CD4-positive, alpha-beta memory T cell (primary cell): ENCODE data around the gene CASP10. TPM values are rescaled to one million over a fixed set of nuclear protein-coding genes. Genes with fewer than 3 reads are reported as not detected.
"Not testable (repeated sequence)": the region's sequence is repeated elsewhere in the genome, so short reads cannot be mapped to it uniquely, and the experiment has no call there.

ENCODE experiments used
- CTCF ChIA-PET: fragments of 350-600 bp; sonication (Branson Sonifier 250); formaldehyde crosslinking; loops from one replicate; lab custom pipeline; 2021; ENCODE audit warnings: inconsistent platforms; ENCODE audit not compliant: partially characterized antibody; lab: Charles Lee
- POLR2A ChIA-PET: fragments of 350-600 bp; sonication (Branson Sonifier 250); formaldehyde crosslinking; loops from one replicate; lab custom pipeline; 2021; ENCODE audit not compliant: partially characterized antibody; lab: Charles Lee
- DNase-seq, 5 donors: peaks; one replicate each; pipeline versions ENCODE4 v3.0.0 to v3.0.0-alpha.2; 2020 to 2022; ENCODE audit warnings: mixed read lengths in 1 of 5
- H3K27ac ChIP-seq: one replicate; pipeline ENCODE4 v1.7.0; 2013; ENCODE audit warnings: low read depth, low read length
- H3K27me3 ChIP-seq: 2 replicates; pipeline ENCODE4 v1.7.0; 2013; ENCODE audit warnings: mild to moderate bottlenecking, low read length, moderate library complexity; ENCODE audit not compliant: insufficient read depth
- H3K36me3 ChIP-seq: 2 replicates; pipeline ENCODE4 v1.7.0; 2013; ENCODE audit warnings: mild to moderate bottlenecking, low read length, moderate library complexity; ENCODE audit not compliant: insufficient read depth
- H3K4me1 ChIP-seq: 2 replicates; pipeline ENCODE4 v1.7.0; 2013; ENCODE audit warnings: mild to moderate bottlenecking, low read length, moderate library complexity; ENCODE audit not compliant: insufficient read depth
- H3K4me3 ChIP-seq, 2 donors: one replicate each; pipeline ENCODE4 v1.7.0; 2013; ENCODE audit warnings: low read length in 2 of 2, mild to moderate bottlenecking in 1 of 2
- H3K9me3 ChIP-seq, 2 donors: one replicate each; pipeline ENCODE4 v1.7.0; 2013; ENCODE audit warnings: low read length in 2 of 2, control low read depth in 1 of 2; ENCODE audit not compliant: control insufficient read depth in 1 of 2
- H3K27ac Mint-ChIP-seq, 7 donors: one replicate each; pipeline ENCODE4 v1.8.0; 2020 to 2021; ENCODE audit warnings: mixed read lengths in 7 of 7, mild to moderate bottlenecking in 6 of 7, inconsistent platforms in 3 of 7, moderate library complexity in 3 of 7
- H3K27me3 Mint-ChIP-seq, 2 donors: one replicate each; pipeline ENCODE4 v1.8.0; 2020 to 2021; ENCODE audit warnings: mixed read lengths in 2 of 2
- H3K36me3 Mint-ChIP-seq, 2 donors: one replicate each; pipeline ENCODE4 v1.8.0; 2020 to 2021; ENCODE audit warnings: mixed read lengths in 2 of 2, inconsistent platforms in 1 of 2, mild to moderate bottlenecking in 1 of 2
- H3K4me1 Mint-ChIP-seq, 4 donors: one replicate each; pipeline ENCODE4 v1.8.0; 2020 to 2021; ENCODE audit warnings: mixed read lengths in 4 of 4, mild to moderate bottlenecking in 1 of 4
- H3K4me3 Mint-ChIP-seq, 8 donors: one replicate each; pipeline ENCODE4 v1.8.0; 2020 to 2021; ENCODE audit warnings: mixed read lengths in 8 of 8, mild to moderate bottlenecking in 7 of 8, moderate library complexity in 6 of 8, inconsistent platforms in 3 of 8
- H3K9me3 Mint-ChIP-seq, 8 donors: one replicate each; pipeline ENCODE4 v1.8.0; 2020 to 2021; ENCODE audit warnings: mixed read lengths in 8 of 8, mild to moderate bottlenecking in 5 of 8, inconsistent platforms in 3 of 8, moderate library complexity in 1 of 8
- intact Hi-C: fragments of 100-400 bp; cut with micrococcal nuclease; formaldehyde crosslinking; loops from one replicate; pipeline ENCODE4 v1.15.1; 2023
- polyA plus RNA-seq, 2 donors: library from polyadenylated mRNA; unstranded; fragments of 300-500 nt; fragmentation: Illumina TruSeq; gene quantifications; one replicate each; pipeline ENCODE4 v1.2.3, GENCODE V29; 2021
- total RNA-seq, 2 experiments: library from RNA; stranded (reverse); gene quantifications; one replicate each; pipeline ENCODE4 v1.2.3, GENCODE V29; 2021

CASP10 gene
- total and polyA plus RNA-seq, 4 experiments from 2014 or later: 15.3 to 36.6 (median 23.0) TPM

DNA sequence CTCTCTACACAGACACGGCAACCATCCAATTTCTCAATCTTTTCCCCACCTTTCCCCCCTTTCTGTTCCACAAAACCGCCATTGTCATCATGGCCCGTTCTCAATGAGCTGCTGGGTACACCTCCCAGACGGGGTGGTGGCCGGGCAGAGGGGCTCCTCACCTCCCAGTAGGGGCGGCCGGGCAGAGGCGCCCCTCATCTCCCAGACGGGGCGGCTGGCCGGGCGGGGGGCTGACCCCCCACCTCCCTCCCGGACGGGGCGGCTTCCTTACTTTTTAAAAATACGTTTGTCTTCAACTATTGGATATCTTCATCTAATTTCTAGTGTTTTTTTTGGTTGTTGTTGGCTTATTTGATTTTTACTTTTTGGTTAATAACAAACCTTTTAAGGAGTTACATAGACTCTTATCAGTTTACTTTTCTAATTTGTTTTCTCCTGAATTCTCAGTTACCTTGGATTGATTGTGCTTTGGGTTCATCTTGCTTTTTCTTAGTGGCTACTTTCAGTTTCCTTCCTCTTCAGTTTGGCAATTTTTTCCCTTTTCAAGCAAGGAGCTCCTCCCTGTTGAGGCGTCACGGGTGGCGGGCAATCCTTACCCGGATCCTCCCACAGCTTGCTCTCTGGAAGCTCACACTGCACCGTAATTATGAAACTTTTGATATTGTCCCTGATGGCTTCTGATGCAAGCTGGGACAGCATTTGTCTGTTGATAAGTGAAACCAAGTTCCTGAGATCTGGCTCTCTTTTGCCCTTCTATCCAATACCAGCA is 56.4 kb downstream of the CASP10 start:
- Mint-ChIP-seq H3K4me3 (peak overlapping the region in 7 of 8 donors; percentile 22 to 58 (median 52)), H3K4me1 (peaks cover 44 to 78% (median 56%) of the 10 kb centered on the region in 4 donors), H3K36me3 (peaks cover 38 to 48% of the 10 kb centered on the region in 2 donors), H3K27ac (peak overlapping the region; percentile 57 to 94 (median 85))
- H3K9me3 Mint-ChIP-seq, H3K9me3 ChIP-seq, H3K27me3 Mint-ChIP-seq, H3K36me3 ChIP-seq, H3K27me3 ChIP-seq, DNase-seq, H3K4me3 ChIP-seq: not testable (repeated sequence)
- CTCF ChIA-PET: interaction anchor here (1.0 to 1.1 kb wide), 2 partner anchors 124 to 125 kb away, joined by 4 to 5 read pairs; no protein-coding TSS in a partner anchor
- Histone ChIP-seq H3K4me1 (peaks cover 59% of the 10 kb centered on the region), H3K27ac (peak overlapping the region; percentile 16)
- POLR2A ChIA-PET: interaction anchor here (1.0 to 1.3 kb wide), 3 partner anchors 14 to 23 kb away, joined by 4 to 7 read pairs (median 4); partner anchors contain the start of gene CASP8
- intact Hi-C loops: loop anchor here (10.0 kb wide), 1 partner anchor 1025 kb away; the partner anchor contains the start of gene NOP58

DNA sequence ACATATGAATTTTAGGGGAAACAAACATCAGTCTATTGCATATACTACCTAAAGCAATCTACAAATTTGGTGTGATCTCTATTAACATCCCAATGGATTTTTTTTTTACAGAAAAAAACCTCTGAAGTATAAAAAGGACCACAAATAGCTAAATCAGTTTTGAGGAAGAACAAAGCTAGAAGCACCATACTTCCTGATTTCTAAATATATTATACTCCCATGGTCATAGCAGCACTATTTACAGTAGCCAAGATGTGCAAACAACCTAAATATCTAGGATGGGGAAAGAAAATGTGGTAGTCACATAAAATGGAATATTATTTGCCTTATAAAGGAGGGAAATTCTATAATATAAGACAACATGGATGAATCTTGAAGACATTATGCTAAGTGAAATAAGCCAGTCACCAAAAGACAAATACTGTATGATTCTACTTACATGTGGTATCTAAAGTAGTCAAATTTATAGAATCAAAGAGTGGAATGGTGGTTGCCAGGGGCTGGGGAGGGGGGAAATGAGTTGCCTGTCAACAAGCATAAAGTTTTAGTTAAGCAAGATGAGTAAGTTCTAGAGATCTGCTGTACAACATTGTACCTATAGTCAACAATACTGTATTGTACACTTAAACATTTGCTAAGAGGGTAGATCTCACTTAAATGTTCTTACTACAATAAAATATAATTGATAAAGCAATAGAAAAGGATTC is 59.8 kb downstream of the CASP10 start:
- ChIA-PET CTCF (interaction anchor here (0.6 to 1.8 kb wide), 8 partner anchors 9 to 562 kb away, joined by 3 to 11 read pairs (median 3); no protein-coding TSS in a partner anchor), POLR2A (interaction anchor here (1.1 to 1.7 kb wide), 4 partner anchors 11 to 121 kb away, joined by 3 to 16 read pairs (median 6); partner anchors contain the start of gene CASP8)
- Histone ChIP-seq H3K27me3 (no peaks in the 10 kb centered on the region), H3K4me3 (no peak overlapping the region), H3K27ac (no peak overlapping the region), H3K4me1 (peaks cover 42% of the 10 kb centered on the region), H3K9me3 (no peaks in the 10 kb centered on the region), H3K36me3 (peaks cover 5% of the 10 kb centered on the region)
- no peaks in the 10 kb centered on the region for H3K27me3 Mint-ChIP-seq
- no peak overlapping the region for H3K4me3 Mint-ChIP-seq
- peaks cover 0 to 4% (median 0%) of the 10 kb centered on the region in 8 donors for H3K9me3 Mint-ChIP-seq
- H3K36me3 Mint-ChIP-seq: peaks cover 36 to 44% of the 10 kb centered on the region in 2 donors
- H3K27ac Mint-ChIP-seq: peak overlapping the region in 5 of 7 donors; percentile 28 to 71 (median 58)
- intact Hi-C loops: no loop called here
- DNase-seq: no peak
- peaks cover 36 to 73% (median 54%) of the 10 kb centered on the region in 4 donors for H3K4me1 Mint-ChIP-seq

DNA sequence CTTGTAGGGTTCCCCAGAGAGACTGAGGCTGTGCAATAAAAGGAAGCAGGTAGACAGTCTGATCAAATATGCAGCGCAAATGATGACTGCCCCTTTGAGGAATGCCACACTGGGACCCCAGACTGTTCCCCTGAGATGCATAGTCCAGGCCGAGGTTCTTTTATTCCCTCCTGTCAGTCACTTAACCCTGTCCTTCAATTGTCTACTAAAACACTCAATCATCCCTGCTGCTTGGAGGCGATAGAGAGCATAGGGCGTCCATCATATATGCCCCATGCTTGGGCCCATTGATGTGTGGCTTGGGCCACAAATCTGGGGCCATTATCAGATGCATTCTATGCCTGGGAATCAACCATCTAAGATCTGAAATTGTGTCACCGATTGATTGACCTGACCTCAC is 61.9 kb downstream of the CASP10 start:
- Histone ChIP-seq H3K27me3 (no peaks in the 10 kb centered on the region), H3K27ac (no peak overlapping the region), H3K4me3 (no peak overlapping the region), H3K36me3 (peaks cover 5% of the 10 kb centered on the region), H3K9me3 (no peaks in the 10 kb centered on the region), H3K4me1 (peaks cover 48% of the 10 kb centered on the region)
- CTCF ChIA-PET: interaction anchor here (0.9 to 1.9 kb wide), 4 partner anchors 8 to 120 kb away, joined by 3 to 8 read pairs (median 3); no protein-coding TSS in a partner anchor
- no peak for DNase-seq
- Mint-ChIP-seq H3K27me3 (no peaks in the 10 kb centered on the region), H3K4me3 (no peak overlapping the region), H3K4me1 (peaks cover 39 to 82% (median 60%) of the 10 kb centered on the region in 4 donors), H3K9me3 (peaks cover 0 to 4% (median 0%) of the 10 kb centered on the region in 8 donors), H3K27ac (peak overlapping the region in 5 of 7 donors; percentile 4 to 70 (median 49)), H3K36me3 (peaks cover 37 to 43% of the 10 kb centered on the region in 2 donors)
- POLR2A ChIA-PET: no interaction called here
- intact Hi-C loops: no loop called here

DNA sequence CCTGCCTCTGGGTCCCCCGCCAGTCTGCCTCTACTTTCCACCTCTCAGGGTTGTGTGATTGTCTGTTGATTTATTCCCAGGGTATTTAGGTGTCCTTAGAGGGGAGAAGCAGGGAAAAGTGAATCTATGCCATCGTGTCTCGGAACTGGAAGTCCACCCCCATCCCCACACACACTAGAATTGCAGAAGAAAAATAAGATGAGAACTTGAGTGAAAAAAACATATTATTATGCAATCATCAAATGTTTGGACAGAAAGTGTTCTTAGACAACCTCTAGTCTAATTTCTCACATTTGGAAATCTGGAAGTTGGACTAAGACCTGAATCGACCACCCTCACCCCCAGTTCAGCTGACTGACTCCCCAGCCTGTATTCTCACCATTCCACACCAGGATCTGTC is 63.3 kb downstream of the CASP10 start:
- intact Hi-C loops: no loop called here
- Histone ChIP-seq H3K27ac (no peak overlapping the region), H3K4me3 (no peak overlapping the region), H3K9me3 (no peaks in the 10 kb centered on the region), H3K27me3 (no peaks in the 10 kb centered on the region), H3K4me1 (peaks cover 60% of the 10 kb centered on the region), H3K36me3 (no peaks in the 10 kb centered on the region)
- H3K4me1 Mint-ChIP-seq: peaks cover 38 to 84% (median 61%) of the 10 kb centered on the region in 4 donors
- H3K4me3 Mint-ChIP-seq: no peak overlapping the region
- H3K27ac Mint-ChIP-seq: peak overlapping the region in 4 of 7 donors; percentile 1 to 79 (median 55)
- no peaks in the 10 kb centered on the region for H3K27me3 Mint-ChIP-seq
- peaks cover 30 to 40% of the 10 kb centered on the region in 2 donors for H3K36me3 Mint-ChIP-seq
- POLR2A ChIA-PET: interaction anchor here (0.9 to 1.0 kb wide), 2 partner anchors 9 to 11 kb away, joined by 3 to 4 read pairs; no protein-coding TSS in a partner anchor
- H3K9me3 Mint-ChIP-seq: peaks cover 0 to 4% (median 0%) of the 10 kb centered on the region in 8 donors
- DNase-seq: no peak
- CTCF ChIA-PET: interaction anchor here (1.3 to 1.9 kb wide), 4 partner anchors 10 to 14 kb away, joined by 3 to 8 read pairs (median 4); partner anchors contain the start of gene CASP8

DNA sequence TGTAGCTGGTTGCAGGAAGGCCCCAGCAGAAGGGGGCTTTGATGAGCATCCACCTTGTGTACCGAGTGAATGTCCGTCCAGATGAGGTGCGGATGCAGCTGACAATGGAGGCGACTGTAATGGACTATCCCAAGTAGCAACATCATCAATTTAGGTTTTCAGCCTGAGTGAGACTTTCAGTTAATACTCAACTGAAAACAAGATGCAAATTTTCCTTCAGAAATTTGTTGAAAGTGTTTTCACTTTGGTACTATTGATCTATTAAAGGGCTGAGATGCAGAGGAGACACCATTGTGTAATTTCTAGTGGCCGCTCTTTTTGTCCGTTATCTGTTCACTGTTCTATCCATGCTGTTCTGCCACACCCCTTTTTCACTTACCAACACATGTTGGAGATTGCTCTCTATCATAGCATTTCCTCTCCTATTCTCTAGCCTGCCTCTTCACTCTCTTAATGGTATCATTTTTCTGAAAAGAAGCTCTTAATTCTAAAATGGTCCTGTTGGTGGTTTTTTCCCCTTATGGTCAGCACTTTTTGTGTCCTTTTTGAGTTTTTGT is 65.4 kb downstream of the CASP10 start:
- CTCF ChIA-PET: interaction anchor here (1.0 kb wide), 1 partner anchor 12 kb away, joined by 3 read pairs; the partner anchor contains the start of gene CASP8
- Mint-ChIP-seq H3K27ac (peak overlapping the region in 5 of 7 donors; percentile 3 to 39 (median 30)), H3K27me3 (no peaks in the 10 kb centered on the region), H3K36me3 (peaks cover 30 to 36% of the 10 kb centered on the region in 2 donors), H3K9me3 (peaks cover 0 to 7% (median 0%) of the 10 kb centered on the region in 8 donors), H3K4me1 (peaks cover 45 to 91% (median 65%) of the 10 kb centered on the region in 4 donors), H3K4me3 (peak overlapping the region in 4 of 8 donors; percentile 0 to 26 (median 9))
- Histone ChIP-seq H3K36me3 (no peaks in the 10 kb centered on the region), H3K4me1 (peaks cover 71% of the 10 kb centered on the region), H3K9me3 (no peaks in the 10 kb centered on the region), H3K27ac (no peak overlapping the region), H3K4me3 (no peak overlapping the region), H3K27me3 (no peaks in the 10 kb centered on the region)
- DNase-seq: no peak
- POLR2A ChIA-PET: interaction anchor here (0.8 to 2.1 kb wide), 6 partner anchors 10 to 199 kb away, joined by 3 to 16 read pairs (median 4); partner anchors contain the start of gene CASP8
- intact Hi-C loops: no loop called here

DNA sequence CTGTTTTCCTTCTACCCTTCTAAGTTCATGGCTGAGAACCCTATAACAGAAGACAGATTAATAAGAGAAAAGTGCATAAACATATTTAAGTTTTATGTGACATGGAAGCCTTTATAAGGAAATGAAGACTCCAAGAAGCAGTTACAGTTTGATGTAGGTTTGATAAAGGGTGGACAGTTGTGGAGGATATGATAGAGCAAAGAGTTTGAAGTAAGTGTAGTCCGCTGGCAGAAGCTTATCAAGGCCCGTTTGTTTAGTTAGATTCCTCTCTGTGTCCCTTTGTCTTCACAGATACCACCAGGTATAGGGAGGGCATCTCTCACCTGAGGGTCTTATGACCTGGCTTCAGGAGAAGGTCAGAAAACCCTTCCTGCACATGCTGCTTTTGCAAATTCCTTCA is 66.9 kb downstream of the CASP10 start:
- intact Hi-C loops: no loop called here
- DNase-seq: no peak
- H3K9me3 ChIP-seq: no peaks in the 10 kb centered on the region
- Mint-ChIP-seq H3K4me3 (peak overlapping the region in 3 of 8 donors; percentile 38 to 70 (median 60)), H3K36me3 (peaks cover 29 to 43% of the 10 kb centered on the region in 2 donors), H3K27me3 (no peaks in the 10 kb centered on the region), H3K9me3 (peaks cover 0 to 7% (median 0%) of the 10 kb centered on the region in 8 donors), H3K4me1 (peaks cover 54 to 92% (median 67%) of the 10 kb centered on the region in 4 donors), H3K27ac (peak overlapping the region in 5 of 7 donors; percentile 45 to 88 (median 56))
- CTCF ChIA-PET: interaction anchor here (1.3 to 8.7 kb wide), 2 partner anchors 17 to 115 kb away, joined by 4 to 71 read pairs; no protein-coding TSS in a partner anchor
- no peak overlapping the region for H3K4me3 ChIP-seq
- no peak overlapping the region for H3K27ac ChIP-seq
- peaks cover 78% of the 10 kb centered on the region for H3K4me1 ChIP-seq
- H3K36me3 ChIP-seq: no peaks in the 10 kb centered on the region
- POLR2A ChIA-PET: interaction anchor here (1.0 to 2.1 kb wide), 3 partner anchors 12 to 16 kb away, joined by 3 to 16 read pairs (median 9); partner anchors contain the start of gene CASP8
- no peaks in the 10 kb centered on the region for H3K27me3 ChIP-seq
